ENCODE results near the gene TTC9.

The TTC9 gene

DNA sequence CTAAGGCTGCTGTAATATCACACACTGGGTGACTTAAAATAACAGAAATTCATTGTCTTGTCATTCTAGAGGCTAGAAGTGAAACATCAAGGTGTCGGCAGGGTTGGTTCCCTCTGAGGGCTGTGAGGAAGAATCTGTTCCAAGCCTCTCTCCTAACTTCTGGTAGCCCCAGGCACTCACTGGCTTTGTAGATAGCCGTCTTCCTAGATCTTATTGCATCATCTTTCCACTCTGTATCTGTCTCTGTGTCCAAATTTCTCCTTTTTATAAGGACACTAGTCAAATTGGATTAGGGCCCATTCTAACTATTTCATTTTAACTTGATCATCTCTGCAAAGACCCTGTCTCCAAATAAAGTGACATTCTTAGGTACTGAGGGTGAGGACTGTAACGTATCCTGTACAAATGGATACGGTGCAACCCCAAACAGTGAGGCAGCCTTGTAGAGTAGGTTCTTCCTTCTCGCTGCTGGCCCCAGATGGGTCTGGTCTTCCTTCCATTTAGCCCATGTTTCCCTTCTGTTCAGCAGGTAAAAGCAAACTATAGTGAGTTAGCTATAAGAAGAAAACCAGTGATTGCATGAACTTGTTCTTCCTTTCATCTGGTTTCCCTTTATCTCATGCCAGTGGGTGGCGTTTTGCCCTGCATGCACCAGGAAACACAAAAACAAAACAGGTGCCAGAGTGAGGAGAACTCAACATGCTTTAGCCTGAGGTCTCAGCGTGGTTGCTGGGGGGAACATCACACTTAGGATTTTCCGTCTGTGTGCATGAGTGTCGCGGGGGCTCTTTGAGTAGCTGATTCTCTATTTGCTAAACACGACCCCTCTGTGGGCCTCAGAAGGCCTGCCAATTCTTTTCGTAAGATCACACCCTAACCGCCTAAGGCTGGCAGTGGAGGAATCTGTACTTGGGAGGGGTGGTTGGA, 19.5 kb downstream of the TTC9 start:
- H3K9ac ChIP-seq (ENCODE audit: low read depth, low read length): no peak overlapping the region
- no peak overlapping the region for H3K4me3 ChIP-seq (ENCODE audit: low read depth, low read length)
- no peaks in the 10 kb centered on the region for H3K9me3 ChIP-seq (ENCODE audit: control insufficient read depth, insufficient read depth, low read length)
- peak overlapping the region; percentile 7 for H3K27ac ChIP-seq (ENCODE audit: low read depth, low read length)
- H3K4me1 ChIP-seq (ENCODE audit: control insufficient read depth, insufficient read depth, low read length): peaks cover 38% of the 10 kb centered on the region
- peaks cover 8% of the 10 kb centered on the region; the same call in 1 of the 2 replicates for H3K36me3 ChIP-seq (ENCODE audit: control insufficient read depth, insufficient read depth, low read length)
- H3K27me3 ChIP-seq (ENCODE audit: control insufficient read depth, insufficient read depth, low read length): no peaks in the 10 kb centered on the region

DNA sequence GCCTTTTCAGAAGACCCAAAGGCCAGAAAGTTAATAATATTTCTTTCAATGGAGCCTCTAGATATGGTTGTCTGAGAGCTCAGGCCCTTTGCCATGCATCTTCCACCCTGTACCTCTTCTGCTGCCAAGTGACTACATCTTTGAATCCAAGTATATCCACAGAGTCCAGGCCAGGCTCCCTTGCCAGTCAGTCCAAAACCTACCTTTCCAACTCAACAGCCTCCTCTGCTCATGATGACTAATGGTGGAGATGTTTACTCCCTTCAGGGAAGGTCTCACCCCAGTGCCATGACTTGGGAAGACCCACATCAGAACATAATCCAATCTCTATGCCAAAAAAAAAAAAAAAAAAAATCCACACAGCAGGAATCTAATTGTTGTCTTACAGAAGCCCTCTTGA, 20.4 kb downstream of the TTC9 start:
- Histone ChIP-seq H3K9me3 (ENCODE audit: control insufficient read depth, insufficient read depth, low read length) (no peaks in the 10 kb centered on the region), H3K27me3 (ENCODE audit: control insufficient read depth, insufficient read depth, low read length) (no peaks in the 10 kb centered on the region), H3K36me3 (ENCODE audit: control insufficient read depth, insufficient read depth, low read length) (peaks cover 14% of the 10 kb centered on the region), H3K27ac (ENCODE audit: low read depth, low read length) (no peak overlapping the region), H3K9ac (ENCODE audit: low read depth, low read length) (no peak overlapping the region), H3K4me3 (ENCODE audit: low read depth, low read length) (no peak overlapping the region), H3K4me1 (ENCODE audit: control insufficient read depth, insufficient read depth, low read length) (peaks cover 39% of the 10 kb centered on the region)

DNA sequence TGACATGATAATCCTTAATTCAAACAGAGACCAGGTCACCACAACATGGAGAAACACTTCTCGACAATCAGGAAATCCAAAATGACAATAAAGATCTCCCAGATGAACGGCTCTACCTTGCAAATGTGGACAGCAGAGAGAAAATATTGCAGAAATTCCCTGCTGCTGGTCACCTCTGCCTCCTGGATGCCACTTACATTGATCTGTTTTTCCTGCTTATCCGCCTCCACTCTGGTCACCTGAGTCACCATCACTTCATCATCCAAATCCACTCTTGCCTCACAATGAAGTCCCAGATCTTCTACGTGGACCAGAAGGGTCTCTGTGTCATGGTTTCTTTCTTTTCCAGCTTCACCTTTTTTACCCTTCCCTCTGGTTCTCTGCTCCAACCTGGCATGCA, 21.1 kb downstream of the TTC9 start:
- H3K9me3 ChIP-seq (ENCODE audit: control insufficient read depth, insufficient read depth, low read length): no peaks in the 10 kb centered on the region
- peaks cover 39% of the 10 kb centered on the region for H3K4me1 ChIP-seq (ENCODE audit: control insufficient read depth, insufficient read depth, low read length)
- peaks cover 21% of the 10 kb centered on the region for H3K36me3 ChIP-seq (ENCODE audit: control insufficient read depth, insufficient read depth, low read length)
- H3K9ac ChIP-seq (ENCODE audit: low read depth, low read length): no peak overlapping the region
- no peak overlapping the region for H3K27ac ChIP-seq (ENCODE audit: low read depth, low read length)
- no peak overlapping the region for H3K4me3 ChIP-seq (ENCODE audit: low read depth, low read length)
- no peaks in the 10 kb centered on the region for H3K27me3 ChIP-seq (ENCODE audit: control insufficient read depth, insufficient read depth, low read length)

DNA sequence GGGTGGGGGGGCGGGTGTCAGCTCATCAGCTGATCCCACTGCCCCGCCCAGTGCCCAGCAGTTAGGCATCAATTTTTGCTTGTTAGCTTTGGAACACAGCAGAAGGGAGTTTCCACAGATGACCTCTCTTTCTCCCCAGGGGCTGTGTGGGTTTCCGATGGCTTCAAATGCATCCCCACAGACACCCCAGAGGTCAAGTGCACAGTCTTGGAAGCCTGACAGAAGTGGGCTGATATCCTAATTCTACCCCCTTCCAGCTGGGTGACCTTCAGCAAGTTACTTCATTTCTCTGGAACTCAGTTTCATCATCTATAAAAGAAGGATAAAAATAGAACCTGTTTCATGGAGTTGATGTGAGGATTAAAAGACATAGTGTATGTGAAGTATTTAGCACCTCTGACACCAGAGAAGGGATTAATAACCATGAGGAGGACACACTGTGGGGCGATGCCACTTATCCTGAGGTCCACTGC, 22.0 kb downstream of the TTC9 start:
- Histone ChIP-seq H3K36me3 (ENCODE audit: control insufficient read depth, insufficient read depth, low read length) (peaks cover 27% of the 10 kb centered on the region), H3K27me3 (ENCODE audit: control insufficient read depth, insufficient read depth, low read length) (no peaks in the 10 kb centered on the region), H3K4me3 (ENCODE audit: low read depth, low read length) (no peak overlapping the region), H3K4me1 (ENCODE audit: control insufficient read depth, insufficient read depth, low read length) (peaks cover 34% of the 10 kb centered on the region), H3K9me3 (ENCODE audit: control insufficient read depth, insufficient read depth, low read length) (no peaks in the 10 kb centered on the region), H3K9ac (ENCODE audit: low read depth, low read length) (no peak overlapping the region), H3K27ac (ENCODE audit: low read depth, low read length) (no peak overlapping the region)

DNA sequence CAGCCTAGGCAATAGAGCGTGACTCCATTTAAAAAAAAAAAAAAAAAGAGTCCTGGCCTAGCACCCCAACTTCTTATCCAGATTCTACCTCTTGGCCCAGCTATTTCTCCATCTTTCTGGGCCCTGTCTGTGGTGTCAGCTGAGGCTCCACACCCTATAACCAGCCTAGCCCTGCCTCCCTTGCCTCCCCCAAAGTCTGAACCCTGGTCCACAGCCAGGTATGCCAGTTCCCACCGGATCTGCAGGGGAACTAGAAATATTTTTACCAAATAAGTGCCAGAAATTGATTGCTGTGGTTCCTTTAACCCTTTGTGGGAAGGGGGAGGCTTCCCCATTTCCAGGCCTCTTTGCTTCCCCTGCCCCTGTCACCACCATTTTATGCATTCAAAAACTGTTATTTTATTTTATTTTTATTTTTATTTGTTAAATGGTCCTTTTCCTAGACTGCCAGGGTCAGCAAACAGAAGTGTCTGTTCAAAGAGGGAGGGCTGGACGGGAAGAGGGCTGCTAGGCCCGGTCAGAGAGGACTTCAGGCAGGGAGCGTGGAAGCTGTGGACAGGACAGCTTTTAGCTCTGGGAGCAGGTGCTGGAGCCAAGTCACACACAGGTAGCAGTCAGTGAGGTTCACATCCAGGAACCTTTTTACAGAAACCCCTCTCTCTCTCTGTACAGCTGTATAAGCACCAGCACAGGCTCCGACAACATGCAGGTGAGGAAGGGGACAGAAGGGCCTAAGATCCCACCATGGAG, 23.2 kb downstream of the TTC9 start:
- Histone ChIP-seq H3K27me3 (ENCODE audit: control insufficient read depth, insufficient read depth, low read length) (no peaks in the 10 kb centered on the region), H3K36me3 (ENCODE audit: control insufficient read depth, insufficient read depth, low read length) (peaks cover 31% of the 10 kb centered on the region), H3K4me1 (ENCODE audit: control insufficient read depth, insufficient read depth, low read length) (peaks cover 27% of the 10 kb centered on the region), H3K4me3 (ENCODE audit: low read depth, low read length) (no peak overlapping the region), H3K9ac (ENCODE audit: low read depth, low read length) (no peak overlapping the region), H3K27ac (ENCODE audit: low read depth, low read length) (no peak overlapping the region), H3K9me3 (ENCODE audit: control insufficient read depth, insufficient read depth, low read length) (no peaks in the 10 kb centered on the region)

DNA sequence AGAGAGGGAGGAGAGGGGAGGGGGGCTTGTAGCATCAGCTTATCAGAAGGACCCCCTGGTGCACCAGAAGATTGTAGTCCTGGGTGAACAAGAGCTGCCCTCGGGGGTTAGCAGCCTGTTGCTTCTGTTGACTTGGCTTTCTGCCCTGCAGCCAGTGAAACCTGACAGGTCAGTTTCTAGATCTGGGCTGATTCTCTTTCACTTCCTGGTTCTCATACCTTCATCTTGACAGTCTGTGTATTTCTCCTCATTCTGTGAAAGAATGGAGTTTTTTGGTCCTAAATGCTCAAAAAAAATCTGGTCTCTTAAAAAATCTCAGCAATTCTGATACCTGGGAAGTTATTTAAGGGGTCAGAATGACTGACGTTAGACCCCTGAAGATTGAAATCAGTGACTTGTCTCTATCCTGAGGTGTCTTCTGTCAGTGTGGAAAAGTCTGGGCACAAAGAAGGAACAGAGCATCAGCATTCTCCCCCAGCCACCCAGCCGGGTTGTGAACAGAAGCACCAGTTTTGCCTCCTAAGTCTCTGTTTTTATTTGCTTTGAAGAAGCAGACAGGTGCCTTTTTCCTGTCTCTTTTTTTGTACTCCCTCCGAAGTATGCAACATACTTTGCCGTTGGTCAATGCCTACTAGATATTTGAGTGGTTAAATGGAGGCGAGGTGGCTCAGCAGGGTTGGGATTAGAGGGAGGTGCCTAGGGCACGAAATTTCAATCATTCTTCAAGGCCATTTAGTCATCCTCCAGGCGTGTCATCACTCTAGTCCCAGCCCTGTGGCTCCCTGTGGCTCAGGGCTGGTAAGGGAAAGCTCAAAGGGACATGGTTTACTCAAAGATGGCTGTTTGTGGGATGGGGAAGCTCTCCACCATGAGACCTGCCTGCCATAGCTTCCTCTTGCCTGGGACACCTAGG, 24.0 kb downstream of the TTC9 start:
- H3K4me1 ChIP-seq (ENCODE audit: control insufficient read depth, insufficient read depth, low read length): peaks cover 23% of the 10 kb centered on the region
- H3K4me3 ChIP-seq (ENCODE audit: low read depth, low read length): no peak overlapping the region
- H3K27me3 ChIP-seq (ENCODE audit: control insufficient read depth, insufficient read depth, low read length): no peaks in the 10 kb centered on the region
- H3K27ac ChIP-seq (ENCODE audit: low read depth, low read length): peak overlapping the region; percentile 71
- H3K9ac ChIP-seq (ENCODE audit: low read depth, low read length): no peak overlapping the region
- H3K36me3 ChIP-seq (ENCODE audit: control insufficient read depth, insufficient read depth, low read length): peaks cover 39% of the 10 kb centered on the region
- H3K9me3 ChIP-seq (ENCODE audit: control insufficient read depth, insufficient read depth, low read length): no peaks in the 10 kb centered on the region

DNA sequence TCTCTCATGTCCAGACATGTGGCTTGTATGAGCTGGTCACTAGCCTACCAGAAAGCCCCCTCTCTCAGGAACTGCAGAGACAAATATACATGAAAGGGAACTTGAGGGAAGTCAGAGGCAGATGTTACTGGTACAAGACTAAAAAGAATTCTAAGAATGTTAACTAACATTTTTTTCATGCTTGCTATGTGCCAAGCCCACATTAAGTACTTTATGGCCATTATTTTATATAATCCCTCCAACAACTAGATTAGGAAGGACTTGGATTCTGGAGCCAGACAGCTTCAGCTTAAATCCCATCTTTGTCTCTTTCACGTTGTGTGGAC, 24.6 kb downstream of the TTC9 start:
- Histone ChIP-seq H3K9ac (ENCODE audit: low read depth, low read length) (no peak overlapping the region), H3K36me3 (ENCODE audit: control insufficient read depth, insufficient read depth, low read length) (peaks cover 45% of the 10 kb centered on the region), H3K4me1 (ENCODE audit: control insufficient read depth, insufficient read depth, low read length) (peaks cover 17% of the 10 kb centered on the region), H3K9me3 (ENCODE audit: control insufficient read depth, insufficient read depth, low read length) (no peaks in the 10 kb centered on the region), H3K27me3 (ENCODE audit: control insufficient read depth, insufficient read depth, low read length) (no peaks in the 10 kb centered on the region), H3K27ac (ENCODE audit: low read depth, low read length) (peak overlapping the region; percentile 71), H3K4me3 (ENCODE audit: low read depth, low read length) (no peak overlapping the region)

DNA sequence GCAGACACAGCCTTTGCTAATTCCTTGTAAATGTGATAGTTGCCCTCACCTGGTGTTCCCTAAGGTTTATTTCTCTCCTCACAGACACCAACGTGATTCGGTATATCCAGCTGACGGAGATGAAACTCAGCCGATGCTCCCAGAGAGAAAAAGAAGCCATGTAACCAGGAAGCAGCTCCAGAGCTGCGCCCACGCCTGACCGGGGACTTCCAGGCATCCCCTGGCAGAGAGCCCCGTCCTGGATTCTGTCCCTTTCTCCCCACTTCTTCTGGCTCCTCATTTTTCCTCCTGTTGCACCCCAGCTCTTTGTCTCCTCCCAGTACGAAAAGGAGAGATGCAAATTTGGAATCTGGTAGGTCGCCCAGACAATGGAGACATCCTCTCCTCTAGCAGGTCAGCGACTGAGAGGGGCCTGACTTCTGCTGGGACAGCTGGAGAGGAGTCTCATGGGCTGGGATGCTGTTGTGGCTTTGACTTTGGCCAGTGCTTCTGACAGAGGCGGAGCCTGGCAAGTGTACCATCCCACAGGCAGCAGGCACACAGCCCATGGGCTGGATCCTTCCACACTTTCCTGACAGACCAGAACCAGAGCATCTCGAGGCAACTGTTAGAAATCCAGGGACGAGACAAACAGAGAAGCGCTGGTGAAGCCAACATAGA, 29.4 kb downstream of the TTC9 start:
- Histone ChIP-seq H3K36me3 (ENCODE audit: control insufficient read depth, insufficient read depth, low read length) (peaks cover 57% of the 10 kb centered on the region), H3K9ac (ENCODE audit: low read depth, low read length) (no peak overlapping the region), H3K27ac (ENCODE audit: low read depth, low read length) (no peak overlapping the region), H3K4me1 (ENCODE audit: control insufficient read depth, insufficient read depth, low read length) (peaks cover 2% of the 10 kb centered on the region), H3K4me3 (ENCODE audit: low read depth, low read length) (no peak overlapping the region), H3K9me3 (ENCODE audit: control insufficient read depth, insufficient read depth, low read length) (no peaks in the 10 kb centered on the region), H3K27me3 (ENCODE audit: control insufficient read depth, insufficient read depth, low read length) (no peaks in the 10 kb centered on the region)

DNA sequence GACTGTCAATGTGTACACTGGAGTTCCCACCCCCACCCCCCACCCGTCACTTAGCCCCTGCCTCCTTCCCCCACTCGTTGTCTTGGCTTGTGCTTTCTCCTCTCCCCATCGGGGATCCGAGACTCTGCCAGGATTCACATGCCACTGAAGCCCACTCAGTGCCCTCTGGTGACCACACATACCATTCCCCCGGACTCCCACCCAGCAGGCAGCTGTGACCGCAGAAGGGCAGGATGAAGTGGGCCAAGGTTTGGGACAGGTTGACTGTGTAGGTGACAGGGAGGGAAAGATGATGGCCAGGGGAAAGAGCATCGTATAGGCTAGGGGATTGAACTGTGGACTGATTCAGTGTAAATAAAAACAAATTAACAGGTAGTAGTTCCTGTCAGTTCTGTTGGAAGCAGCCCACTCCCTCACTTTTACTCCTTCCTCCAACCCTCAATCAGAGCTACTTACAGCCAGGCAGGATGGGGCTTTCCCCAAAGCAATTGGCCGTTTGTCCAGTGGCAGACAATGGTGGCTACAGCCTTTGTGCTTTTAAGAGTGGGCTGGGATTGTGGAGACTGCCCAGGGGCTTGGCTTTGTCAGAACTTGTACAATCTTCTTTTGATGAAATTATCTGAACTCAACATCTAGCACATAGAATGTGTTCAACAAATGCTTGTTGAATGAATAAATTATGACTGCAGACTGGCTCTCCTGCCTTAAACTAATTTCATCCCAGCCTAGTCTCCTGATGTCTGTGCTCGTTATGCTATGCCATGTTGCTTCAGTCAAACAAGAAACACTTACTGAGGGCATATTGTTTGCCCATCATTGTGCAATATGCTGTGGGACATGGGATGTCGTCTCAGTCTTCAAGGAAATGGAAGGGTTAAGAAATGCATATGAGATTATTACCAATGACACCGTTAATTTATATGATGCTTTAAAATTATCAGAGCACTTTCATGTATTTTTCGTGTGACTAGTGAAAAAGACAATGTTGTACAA, 30.2 kb downstream of the TTC9 start:
- no peaks in the 10 kb centered on the region for H3K27me3 ChIP-seq (ENCODE audit: control insufficient read depth, insufficient read depth, low read length)
- H3K36me3 ChIP-seq (ENCODE audit: control insufficient read depth, insufficient read depth, low read length): peaks cover 52% of the 10 kb centered on the region
- no peak overlapping the region for H3K4me3 ChIP-seq (ENCODE audit: low read depth, low read length)
- H3K27ac ChIP-seq (ENCODE audit: low read depth, low read length): no peak overlapping the region
- H3K4me1 ChIP-seq (ENCODE audit: control insufficient read depth, insufficient read depth, low read length): no peaks in the 10 kb centered on the region
- no peaks in the 10 kb centered on the region for H3K9me3 ChIP-seq (ENCODE audit: control insufficient read depth, insufficient read depth, low read length)
- H3K9ac ChIP-seq (ENCODE audit: low read depth, low read length): no peak overlapping the region

Measured in HUES48 (cell line).